HUES6 (cell line): ENCODE results near the gene TENM4.
"Not testable (repeated sequence)": the region's sequence is repeated elsewhere in the genome, so short reads cannot be mapped to it uniquely, and the experiment has no call there.

Experiments
- H3K27ac ChIP-seq: 2 replicates; pipeline ENCODE4 v1.7.0; 2013; ENCODE audit warnings: low read depth, mild to moderate bottlenecking, low read length, inconsistent platforms
- H3K27me3 ChIP-seq: 2 replicates; pipeline ENCODE4 v1.6.1; 2013; ENCODE audit warnings: low read length; ENCODE audit not compliant: control insufficient read depth, insufficient read depth
- H3K36me3 ChIP-seq: 2 replicates; pipeline ENCODE4 v1.6.1; 2013; ENCODE audit warnings: low read length; ENCODE audit not compliant: control insufficient read depth, insufficient read depth
- H3K4me1 ChIP-seq: 2 replicates; pipeline ENCODE4 v1.6.1; 2013; ENCODE audit warnings: low read length; ENCODE audit not compliant: control insufficient read depth, insufficient read depth
- H3K4me3 ChIP-seq: 2 replicates; pipeline ENCODE4 v1.5.1; 2013; ENCODE audit warnings: low read depth, low read length
- H3K9ac ChIP-seq: one replicate; pipeline ENCODE4 v1.6.1; 2013; ENCODE audit warnings: mild to moderate bottlenecking, low read length
- H3K9me3 ChIP-seq: 2 replicates; pipeline ENCODE4 v1.6.1; 2013; ENCODE audit warnings: low read depth, low read length; ENCODE audit not compliant: control insufficient read depth, insufficient read depth

The TENM4 gene

GRCh38 chr11:78638704-78639380 lies 802.0 kb downstream of the TENM4 start:
- Histone ChIP-seq H3K4me1 (no peaks in the 10 kb centered on the region), H3K9ac (no peak overlapping the region), H3K27ac (no peak overlapping the region), H3K27me3 (no peaks in the 10 kb centered on the region), H3K4me3 (no peak overlapping the region), H3K36me3 (no peaks in the 10 kb centered on the region), H3K9me3 (peaks cover 6% of the 10 kb centered on the region; the same call in 1 of the 2 replicates)

- H3K4me3 ChIP-seq, H3K9ac ChIP-seq, H3K36me3 ChIP-seq, H3K27me3 ChIP-seq, H3K9me3 ChIP-seq, H3K27ac ChIP-seq, H3K4me1 ChIP-seq: not testable (repeated sequence)
Observed at GRCh38 chr11:78637527-78637926, 803.3 kb downstream of the TENM4 start.

DNA sequence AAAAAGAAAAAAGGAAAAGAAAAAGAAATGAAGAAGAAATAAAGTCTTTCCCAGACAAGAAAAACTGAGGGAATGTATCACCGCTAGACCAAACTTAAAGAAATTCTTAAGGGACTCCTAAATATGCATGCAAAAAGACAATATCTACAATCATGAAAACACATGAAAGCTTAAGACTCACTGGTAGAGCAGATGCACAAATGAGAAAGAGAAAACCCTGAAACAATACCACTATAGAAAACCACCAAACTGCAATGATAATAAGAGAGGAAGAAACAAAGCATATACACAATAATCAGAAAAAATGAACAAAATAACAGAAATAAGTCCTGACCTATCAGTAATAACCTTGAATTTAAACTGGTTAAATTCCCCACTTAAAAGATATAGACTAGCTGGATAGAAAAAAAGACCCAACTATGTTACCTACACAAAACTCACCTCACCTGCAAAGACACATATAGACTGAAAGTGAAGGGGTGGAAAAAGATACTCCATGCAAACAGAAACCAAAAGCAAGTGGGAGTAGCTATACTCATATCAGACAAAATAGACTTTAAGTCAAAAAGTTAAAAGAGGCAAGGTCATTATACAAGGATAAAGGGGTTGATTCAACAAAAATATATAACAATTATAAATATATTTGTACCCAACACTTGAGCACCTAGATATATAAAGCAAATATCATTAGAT lies 804.9 kb downstream of the TENM4 start:
- Histone ChIP-seq H3K27ac (no peak overlapping the region), H3K4me1 (no peaks in the 10 kb centered on the region), H3K36me3 (no peaks in the 10 kb centered on the region), H3K9me3 (peaks cover 10% of the 10 kb centered on the region), H3K4me3 (no peak overlapping the region), H3K9ac (no peak overlapping the region), H3K27me3 (no peaks in the 10 kb centered on the region)

DNA sequence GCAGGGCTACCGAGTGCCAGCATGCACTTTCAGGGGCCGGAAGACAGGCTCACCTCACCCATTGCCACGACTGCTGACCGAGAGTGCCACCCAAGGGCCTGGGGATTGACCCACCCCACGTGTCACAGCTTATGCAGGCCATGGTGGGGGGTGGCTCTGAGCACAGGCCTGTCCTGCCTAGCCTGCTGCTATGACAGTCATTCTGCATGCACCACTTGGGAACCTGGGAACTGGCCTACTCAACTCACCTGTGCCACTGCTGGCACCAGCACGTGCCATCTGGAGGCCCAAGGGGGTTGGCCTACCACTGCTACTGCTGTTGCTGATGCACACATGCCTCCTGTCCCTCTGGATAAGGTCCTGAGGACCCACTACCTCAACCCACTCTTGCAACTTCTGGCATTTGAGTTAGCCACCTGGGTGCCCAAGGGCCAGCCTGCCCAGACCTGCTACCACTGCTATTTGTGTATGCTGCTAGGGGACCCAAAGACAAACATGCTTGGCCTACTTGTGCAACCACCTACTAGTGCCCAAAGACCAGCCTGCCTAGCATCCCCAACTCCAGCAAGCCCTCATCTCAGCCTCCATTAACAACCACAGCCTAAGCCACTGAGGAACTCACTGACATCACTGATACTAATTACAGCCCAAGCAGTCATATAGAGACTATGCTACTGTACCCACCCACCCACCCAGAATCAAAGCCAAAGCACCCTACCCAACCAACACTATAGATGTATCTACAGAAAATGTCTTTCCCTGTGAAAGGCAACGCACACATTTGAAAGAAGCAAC lies 807.1 kb downstream of the TENM4 start:
- no peak overlapping the region for H3K27ac ChIP-seq
- H3K27me3 ChIP-seq: no peaks in the 10 kb centered on the region
- no peak overlapping the region for H3K9ac ChIP-seq

GRCh38 chr11:78630561-78631303 lies 810.1 kb downstream of the TENM4 start:
- H3K9me3 ChIP-seq: peaks cover 18% of the 10 kb centered on the region
- no peak overlapping the region for H3K4me3 ChIP-seq
- no peaks in the 10 kb centered on the region for H3K4me1 ChIP-seq
- no peak overlapping the region for H3K27ac ChIP-seq
- no peak overlapping the region for H3K9ac ChIP-seq
- H3K36me3 ChIP-seq: no peaks in the 10 kb centered on the region
- H3K27me3 ChIP-seq: no peaks in the 10 kb centered on the region

More for the DNA sequence above, 807.1 kb downstream of the TENM4 start:
- Histone ChIP-seq H3K36me3 (no peaks in the 10 kb centered on the region), H3K4me3 (no peak overlapping the region), H3K9me3 (peaks cover 25% of the 10 kb centered on the region), H3K4me1 (no peaks in the 10 kb centered on the region)

GRCh38 chr11:78630155-78630554 lies 810.7 kb downstream of the TENM4 start:
- Histone ChIP-seq H3K4me1 (no peaks in the 10 kb centered on the region), H3K27ac (no peak overlapping the region), H3K36me3 (no peaks in the 10 kb centered on the region), H3K9ac (no peak overlapping the region), H3K27me3 (no peaks in the 10 kb centered on the region), H3K4me3 (no peak overlapping the region), H3K9me3 (peaks cover 18% of the 10 kb centered on the region)

DNA sequence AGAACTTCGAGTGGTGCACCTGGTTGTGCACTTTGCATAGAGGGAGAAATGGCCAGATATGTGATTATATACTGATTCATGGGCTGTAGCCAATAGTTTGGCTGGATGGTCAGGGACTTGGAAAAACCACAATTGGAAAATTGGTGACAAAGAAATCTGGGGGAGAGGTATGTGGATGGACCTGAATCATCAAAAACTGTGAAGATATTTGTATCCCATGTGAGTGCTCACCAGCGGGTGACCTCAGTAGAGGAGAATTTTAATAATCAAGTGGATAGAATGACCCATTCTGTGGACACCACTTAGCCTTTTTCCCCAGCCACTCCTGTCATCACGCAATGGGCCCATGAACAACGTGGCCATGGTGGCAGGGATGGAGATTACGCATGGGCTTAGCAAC lies 818.2 kb downstream of the TENM4 start:
- Histone ChIP-seq H3K27me3 (peaks cover 4% of the 10 kb centered on the region; the same call in 1 of the 2 replicates), H3K4me3 (no peak overlapping the region), H3K36me3 (no peaks in the 10 kb centered on the region), H3K27ac (no peak overlapping the region), H3K9me3 (peaks cover 21% of the 10 kb centered on the region), H3K9ac (no peak overlapping the region), H3K4me1 (no peaks in the 10 kb centered on the region)

DNA sequence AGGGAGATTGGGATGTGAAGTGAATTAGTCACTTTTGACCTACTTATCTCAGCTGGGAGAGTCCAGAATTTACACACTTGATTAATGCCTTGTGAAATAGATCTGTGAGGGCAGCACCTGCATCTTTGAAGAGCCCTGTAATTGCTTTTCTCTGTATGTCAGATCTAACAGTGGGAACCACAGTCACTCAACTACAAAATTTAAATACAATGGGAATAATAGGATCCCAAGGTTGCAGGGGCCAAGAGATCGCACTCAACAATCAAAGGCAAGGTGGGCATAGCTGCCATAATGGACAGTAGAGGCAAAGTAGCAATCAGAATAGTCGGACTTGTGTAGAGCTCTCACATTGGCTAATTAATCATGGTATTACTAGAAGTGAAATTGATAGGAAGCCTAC lies 820.7 kb downstream of the TENM4 start:
- H3K27ac ChIP-seq: no peak overlapping the region
- no peaks in the 10 kb centered on the region for H3K36me3 ChIP-seq
- no peak overlapping the region for H3K4me3 ChIP-seq
- no peaks in the 10 kb centered on the region for H3K4me1 ChIP-seq
- H3K27me3 ChIP-seq: peaks cover 4% of the 10 kb centered on the region; the same call in 1 of the 2 replicates
- no peak overlapping the region for H3K9ac ChIP-seq
- peaks cover 21% of the 10 kb centered on the region for H3K9me3 ChIP-seq

DNA sequence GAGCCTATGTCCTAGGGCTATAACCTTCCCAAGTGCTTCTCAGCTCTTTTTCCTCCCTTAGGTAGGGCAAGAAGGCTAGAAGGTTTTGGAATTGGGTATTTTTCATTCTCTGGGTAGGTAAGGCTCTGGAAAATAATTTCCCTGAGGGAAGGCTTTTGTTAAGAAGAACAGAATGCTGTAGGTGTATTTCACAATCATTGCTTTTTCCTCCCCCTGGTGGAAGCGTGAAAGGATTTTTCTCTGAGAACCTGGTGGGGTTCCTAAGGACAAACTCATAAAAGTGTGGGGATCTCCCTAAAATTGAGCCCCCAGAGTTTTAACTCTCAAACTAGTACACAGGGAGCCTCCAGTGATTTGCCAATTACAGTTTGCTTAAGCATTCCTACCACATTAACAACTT lies 825.1 kb downstream of the TENM4 start:
- no peaks in the 10 kb centered on the region for H3K36me3 ChIP-seq
- no peak overlapping the region for H3K4me3 ChIP-seq
- H3K27ac ChIP-seq: no peak overlapping the region

DNA sequence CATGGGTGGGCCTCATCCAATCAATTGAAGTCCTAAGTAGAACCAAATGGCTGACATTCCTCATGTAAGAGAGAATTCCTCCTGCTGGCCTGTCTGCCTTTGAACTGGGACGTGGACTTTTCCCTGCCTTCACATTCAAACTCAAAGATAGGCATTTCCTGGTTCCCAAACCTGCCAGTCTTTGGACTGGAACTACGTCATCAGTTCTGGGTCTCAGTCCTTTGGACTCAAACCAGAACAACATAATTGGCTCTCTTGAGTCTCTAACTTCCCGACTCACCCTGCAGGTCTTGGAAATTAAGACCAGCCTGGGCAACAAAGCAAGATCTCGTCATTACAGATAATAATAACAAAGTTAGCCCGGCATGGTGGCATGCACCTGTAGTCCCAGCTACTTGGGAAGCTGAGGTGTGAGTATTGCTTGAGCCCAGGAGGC lies 827.4 kb downstream of the TENM4 start:
- no peak overlapping the region for H3K4me3 ChIP-seq
- no peak overlapping the region for H3K27ac ChIP-seq
- no peaks in the 10 kb centered on the region for H3K4me1 ChIP-seq
- no peak overlapping the region for H3K9ac ChIP-seq
- no peaks in the 10 kb centered on the region for H3K9me3 ChIP-seq
- H3K36me3 ChIP-seq: no peaks in the 10 kb centered on the region
- no peaks in the 10 kb centered on the region for H3K27me3 ChIP-seq

More for the DNA sequence above, 825.1 kb downstream of the TENM4 start:
- Histone ChIP-seq H3K27me3 (no peaks in the 10 kb centered on the region), H3K9me3 (peaks cover 14% of the 10 kb centered on the region), H3K9ac (no peak overlapping the region), H3K4me1 (no peaks in the 10 kb centered on the region)
